DMS 273 (cell line): ENCODE data around the gene SYNDIG1.

Experiments used
- DNase-seq: peaks from one replicate; lab custom pipeline; 2025; ENCODE audit not compliant: unreplicated experiment; lab: John Stamatoyannopoulos, UW

The SYNDIG1 gene

GRCh38 chr20:24686156-24686555, 216.7 kb downstream of the SYNDIG1 start:
- DNase-seq: no peak

GRCh38 chr20:24690408-24690807, 221.0 kb downstream of the SYNDIG1 start:
- DNase-seq: no peak

GRCh38 chr20:24691901-24692351, 222.5 kb downstream of the SYNDIG1 start:
- DNase-seq: no peak

GRCh38 chr20:24692446-24693200, 223.2 kb downstream of the SYNDIG1 start:
- no peak for DNase-seq

- no peak for DNase-seq
Observed at GRCh38 chr20:24693466-24694156, 224.2 kb downstream of the SYNDIG1 start.

GRCh38 chr20:24694157-24694726, 224.8 kb downstream of the SYNDIG1 start:
- no peak for DNase-seq

GRCh38 chr20:24694727-24695528, 225.5 kb downstream of the SYNDIG1 start:
- DNase-seq: no peak

- no peak for DNase-seq
Observed at GRCh38 chr20:24695529-24696225, 226.2 kb downstream of the SYNDIG1 start.

GRCh38 chr20:24696396-24696795, 227.0 kb downstream of the SYNDIG1 start:
- no peak for DNase-seq

- no peak for DNase-seq
Observed at GRCh38 chr20:24697411-24697810, 228.0 kb downstream of the SYNDIG1 start.

- no peak for DNase-seq
Observed at GRCh38 chr20:24698189-24698588, 228.8 kb downstream of the SYNDIG1 start.

GRCh38 chr20:24698706-24699206, 229.3 kb downstream of the SYNDIG1 start:
- DNase-seq: no peak

GRCh38 chr20:24699321-24700165, 230.1 kb downstream of the SYNDIG1 start:
- DNase-seq: no peak

- DNase-seq: no peak
Observed at GRCh38 chr20:24700166-24700860, 230.9 kb downstream of the SYNDIG1 start.

- no peak for DNase-seq
Observed at GRCh38 chr20:24701027-24701426, 231.6 kb downstream of the SYNDIG1 start.

GRCh38 chr20:24701668-24702067, 232.2 kb downstream of the SYNDIG1 start:
- DNase-seq: peak; percentile 52

GRCh38 chr20:24702501-24703283, 233.3 kb downstream of the SYNDIG1 start:
- no peak for DNase-seq

GRCh38 chr20:24703284-24703610, 233.8 kb downstream of the SYNDIG1 start:
- no peak for DNase-seq
